ENCODE measurements around the gene EMILIN3. TPM values are rescaled to one million over a fixed set of nuclear protein-coding genes. Genes with fewer than 3 reads are reported as not detected.

EMILIN3 gene
- total and polyA plus RNA-seq, 2 donors (not counting 3 experiments of a cell fraction or from before 2014, with no cell fraction given): 0.15 TPM; not detected in 1

- POLR2A ChIA-PET: no interaction called here
These were observed 31.8 kb upstream of the EMILIN3 start for GRCh38 chr20:41398408-41398807.

More at GRCh38 chr20:41398408-41398807, 31.8 kb upstream of the EMILIN3 start:
- intact Hi-C loops (cut with micrococcal nuclease): no loop called here
- H3K79me2 ChIP-seq (ENCODE audit: control insufficient read depth, insufficient read depth, low read length): no peaks in the 10 kb centered on the region
- peaks cover 0 to 3% of the 10 kb centered on the region in 2 experiments for H3K36me3 ChIP-seq (ENCODE audit: control insufficient read depth in 2 of 2, extremely low read depth in 1 of 2, insufficient read depth in 2 of 2, low read length in 2 of 2)
- no peak overlapping the region for H2AFZ ChIP-seq (ENCODE audit: low read depth, low read length)
- H3K4me3 ChIP-seq (replicated peaks in 1 of 3; ENCODE audit: insufficient read depth in 1 of 3, low read depth in 1 of 3, low read length in 3 of 3): no peak overlapping the region
- no peaks in the 10 kb centered on the region for H4K20me1 ChIP-seq (replicated peaks; ENCODE audit: control insufficient read depth, extremely low read depth, insufficient read depth, low read length)
- H3K27ac ChIP-seq (ENCODE audit: insufficient read depth, low read depth, low read length): no peak overlapping the region
- FAIRE-seq (no peak), DNase-seq (ENCODE audit: low read depth, low spot score) (no peak)
- CTCF ChIA-PET: interaction anchor here (1.1 to 1.7 kb wide), 4 partner anchors 11 to 263 kb away, joined by 3 to 9 read pairs (median 4); no protein-coding TSS in a partner anchor
- no peaks in the 10 kb centered on the region for H3K27me3 ChIP-seq (ENCODE audit: control insufficient read depth in 2 of 2, insufficient read depth in 2 of 2, low read length in 2 of 2)
- no peaks in the 10 kb centered on the region for H3K9me1 ChIP-seq (replicated peaks; ENCODE audit: control insufficient read depth, extremely low read depth, insufficient read depth, low read length)
- no peak overlapping the region for H3K9ac ChIP-seq (replicated peaks; ENCODE audit: extremely low read depth, insufficient read depth, low read length)
- dilution Hi-C loops (cut with MboI; ENCODE audit: extremely low pct_ligation_motif_present, low sequenced_read_pairs): no loop called here
- H3K4me1 ChIP-seq (ENCODE audit: control insufficient read depth, extremely low read depth, insufficient read depth, low read length): no peaks in the 10 kb centered on the region
- no peak for TF ChIP-seq FOS (IDR thresholded peaks at IDR 0.05; ENCODE audit: borderline replicate concordance, insufficient read depth, low read length)
- no peak for TF ChIP-seq GATA2 (IDR thresholded peaks at IDR 0.05; ENCODE audit: insufficient read depth, insufficient read length, low read depth, low read length)
- TF ChIP-seq CTCF (IDR thresholded peaks at IDR 0.05; ENCODE audit: extremely low read depth in 1 of 2, insufficient read depth in 1 of 2, low read depth in 1 of 2, low read length in 2 of 2): no peak
- no peak for TF ChIP-seq MAX (IDR thresholded peaks at IDR 0.05; ENCODE audit: insufficient read depth, insufficient read length)
- no peak for TF ChIP-seq POLR2A (IDR thresholded peaks at IDR 0.05; ENCODE audit: low read depth, low read length)
- TF ChIP-seq EZH2 (IDR thresholded peaks at IDR 0.05; ENCODE audit: borderline replicate concordance, low read depth, low read length, severe bottlenecking): no peak
- TF ChIP-seq JUN (IDR thresholded peaks at IDR 0.05; ENCODE audit: borderline replicate concordance, insufficient read depth, insufficient read length, low read depth): no peak
- TF ChIP-seq POLR2AphosphoS5 (IDR thresholded peaks at IDR 0.05; ENCODE audit: insufficient read depth, low read depth, low read length): no peak
- TF ChIP-seq MYC (IDR thresholded peaks at IDR 0.05; ENCODE audit: low read depth, low read length): no peak
- no peaks in the 10 kb centered on the region for H3K9me3 ChIP-seq (replicated peaks; ENCODE audit: control insufficient read depth, insufficient read depth, low read length)
- H3K4me2 ChIP-seq (ENCODE audit: insufficient read depth, low read length): no peak overlapping the region
- BruUV-seq (replicated peaks): no TSS peak
